MM.1S (cell line): ENCODE data around the gene CSTPP1.

Source experiments
- EZH2phosphoT487 ChIP-seq: fragments of 300-600 bp; sonication (generic); IDR thresholded peaks from 2 replicates; pipeline ENCODE4 v1.6.1; 2018; ENCODE audit warnings: antibody characterized with exemption, low read length
- TF ChIP-seq, protein P1 (sequence below): fragments of 300-600 bp; sonication (generic); IDR thresholded peaks from 2 replicates; pipeline ENCODE4 v1.5.1; 2016; ENCODE audit warnings: antibody characterized with exemption, low read length, mixed read lengths

DNA sequence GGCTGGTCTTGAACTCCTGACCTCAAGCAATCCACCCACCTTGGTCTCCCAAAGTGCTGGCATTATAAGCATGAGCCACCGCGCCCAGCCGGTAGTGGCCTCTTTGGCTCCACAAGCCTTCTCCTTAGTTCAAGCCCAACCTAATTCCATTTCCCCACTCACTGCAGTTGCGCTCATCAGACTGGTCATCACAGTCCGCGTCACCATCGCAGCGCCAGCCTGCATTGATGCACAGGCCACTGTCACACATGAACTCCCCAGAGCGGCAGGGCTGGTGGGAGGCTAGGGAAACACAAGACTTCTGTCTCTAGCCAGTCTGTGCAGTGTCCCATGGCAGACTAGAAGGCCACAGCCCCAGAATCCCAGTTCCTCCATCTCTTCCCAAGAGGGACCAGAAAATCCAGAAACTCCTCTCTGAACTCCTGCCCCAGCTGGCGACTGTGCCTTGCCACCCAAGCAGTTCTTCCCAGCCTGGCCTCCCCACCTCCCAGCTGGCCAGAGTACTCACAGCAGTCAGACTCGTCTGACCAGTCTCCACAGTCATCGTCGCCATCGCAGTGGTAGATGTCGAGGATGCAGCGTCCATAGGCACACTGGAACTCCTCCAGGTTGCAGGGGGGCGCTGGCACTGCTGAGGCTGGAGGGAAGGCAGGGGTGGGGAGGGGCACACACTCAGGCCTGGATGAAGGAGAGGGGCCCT is 38.0 kb upstream of the CSTPP1 start:
- TF ChIP-seq, protein P1, sequence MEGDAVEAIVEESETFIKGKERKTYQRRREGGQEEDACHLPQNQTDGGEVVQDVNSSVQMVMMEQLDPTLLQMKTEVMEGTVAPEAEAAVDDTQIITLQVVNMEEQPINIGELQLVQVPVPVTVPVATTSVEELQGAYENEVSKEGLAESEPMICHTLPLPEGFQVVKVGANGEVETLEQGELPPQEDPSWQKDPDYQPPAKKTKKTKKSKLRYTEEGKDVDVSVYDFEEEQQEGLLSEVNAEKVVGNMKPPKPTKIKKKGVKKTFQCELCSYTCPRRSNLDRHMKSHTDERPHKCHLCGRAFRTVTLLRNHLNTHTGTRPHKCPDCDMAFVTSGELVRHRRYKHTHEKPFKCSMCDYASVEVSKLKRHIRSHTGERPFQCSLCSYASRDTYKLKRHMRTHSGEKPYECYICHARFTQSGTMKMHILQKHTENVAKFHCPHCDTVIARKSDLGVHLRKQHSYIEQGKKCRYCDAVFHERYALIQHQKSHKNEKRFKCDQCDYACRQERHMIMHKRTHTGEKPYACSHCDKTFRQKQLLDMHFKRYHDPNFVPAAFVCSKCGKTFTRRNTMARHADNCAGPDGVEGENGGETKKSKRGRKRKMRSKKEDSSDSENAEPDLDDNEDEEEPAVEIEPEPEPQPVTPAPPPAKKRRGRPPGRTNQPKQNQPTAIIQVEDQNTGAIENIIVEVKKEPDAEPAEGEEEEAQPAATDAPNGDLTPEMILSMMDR: no peak
- no peak for TF ChIP-seq EZH2phosphoT487
